GM13976 (cell line): Measurements from ENCODE around the gene MON2.
"Not testable (repeated sequence)": the region's sequence is repeated elsewhere in the genome, so short reads cannot be mapped to it uniquely, and the experiment has no call there.

Source experiments
- DNase-seq: peaks from one replicate; pipeline ENCODE4 v3.0.0; 2012; ENCODE audit warnings: low spot score
- in situ Hi-C: fragments of 300-500 bp; cut with MboI; formaldehyde crosslinking; loops from one replicate; pipeline ENCODE4 v1.12.0; 2022; ENCODE audit warnings: low sequenced_read_pairs, mixed read lengths, inconsistent platforms; ENCODE audit not compliant: unreplicated experiment
- TF ChIP-seq, protein P1 (sequence below): IDR thresholded peaks from 2 replicates; pipeline ENCODE4 v1.5.1; 2012; ENCODE audit warnings: borderline replicate concordance, mild to moderate bottlenecking; ENCODE audit not compliant: insufficient read depth; ENCODE audit errors: extremely low read depth, missing control alignments, control extremely low read depth

MON2 gene

DNA sequence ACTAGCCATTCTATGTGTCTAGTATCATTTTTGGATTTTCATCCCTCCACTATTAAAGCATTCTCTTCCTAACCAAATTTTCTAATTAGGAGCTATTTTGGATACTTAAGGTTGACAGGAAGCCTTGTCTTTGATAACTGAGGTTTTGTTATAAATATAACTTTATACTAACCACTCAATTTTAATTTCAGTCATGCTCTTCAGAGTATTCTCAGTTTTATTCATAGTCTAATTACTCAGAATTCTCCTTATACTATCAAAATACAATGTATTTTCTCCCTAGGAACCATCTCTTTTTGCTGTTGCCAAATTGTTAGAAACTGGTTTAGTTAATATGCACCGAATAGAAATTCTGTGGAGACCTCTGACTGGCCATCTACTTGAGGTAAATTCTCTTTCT lies 76.2 kb downstream of the MON2 start:
- TF ChIP-seq, protein P1, sequence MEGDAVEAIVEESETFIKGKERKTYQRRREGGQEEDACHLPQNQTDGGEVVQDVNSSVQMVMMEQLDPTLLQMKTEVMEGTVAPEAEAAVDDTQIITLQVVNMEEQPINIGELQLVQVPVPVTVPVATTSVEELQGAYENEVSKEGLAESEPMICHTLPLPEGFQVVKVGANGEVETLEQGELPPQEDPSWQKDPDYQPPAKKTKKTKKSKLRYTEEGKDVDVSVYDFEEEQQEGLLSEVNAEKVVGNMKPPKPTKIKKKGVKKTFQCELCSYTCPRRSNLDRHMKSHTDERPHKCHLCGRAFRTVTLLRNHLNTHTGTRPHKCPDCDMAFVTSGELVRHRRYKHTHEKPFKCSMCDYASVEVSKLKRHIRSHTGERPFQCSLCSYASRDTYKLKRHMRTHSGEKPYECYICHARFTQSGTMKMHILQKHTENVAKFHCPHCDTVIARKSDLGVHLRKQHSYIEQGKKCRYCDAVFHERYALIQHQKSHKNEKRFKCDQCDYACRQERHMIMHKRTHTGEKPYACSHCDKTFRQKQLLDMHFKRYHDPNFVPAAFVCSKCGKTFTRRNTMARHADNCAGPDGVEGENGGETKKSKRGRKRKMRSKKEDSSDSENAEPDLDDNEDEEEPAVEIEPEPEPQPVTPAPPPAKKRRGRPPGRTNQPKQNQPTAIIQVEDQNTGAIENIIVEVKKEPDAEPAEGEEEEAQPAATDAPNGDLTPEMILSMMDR = no peak
- no peak for DNase-seq
- in situ Hi-C loops = no loop called here

- DNase-seq = no peak
- in situ Hi-C loops = no loop called here
- TF ChIP-seq, protein P1 = no peak
Observed at GRCh38 chr12:62543324-62543723, 76.7 kb downstream of the MON2 start.

- in situ Hi-C loops = no loop called here
- no peak for DNase-seq
- TF ChIP-seq, protein P1 = no peak
Observed at GRCh38 chr12:62543741-62544140, 77.1 kb downstream of the MON2 start.

DNA sequence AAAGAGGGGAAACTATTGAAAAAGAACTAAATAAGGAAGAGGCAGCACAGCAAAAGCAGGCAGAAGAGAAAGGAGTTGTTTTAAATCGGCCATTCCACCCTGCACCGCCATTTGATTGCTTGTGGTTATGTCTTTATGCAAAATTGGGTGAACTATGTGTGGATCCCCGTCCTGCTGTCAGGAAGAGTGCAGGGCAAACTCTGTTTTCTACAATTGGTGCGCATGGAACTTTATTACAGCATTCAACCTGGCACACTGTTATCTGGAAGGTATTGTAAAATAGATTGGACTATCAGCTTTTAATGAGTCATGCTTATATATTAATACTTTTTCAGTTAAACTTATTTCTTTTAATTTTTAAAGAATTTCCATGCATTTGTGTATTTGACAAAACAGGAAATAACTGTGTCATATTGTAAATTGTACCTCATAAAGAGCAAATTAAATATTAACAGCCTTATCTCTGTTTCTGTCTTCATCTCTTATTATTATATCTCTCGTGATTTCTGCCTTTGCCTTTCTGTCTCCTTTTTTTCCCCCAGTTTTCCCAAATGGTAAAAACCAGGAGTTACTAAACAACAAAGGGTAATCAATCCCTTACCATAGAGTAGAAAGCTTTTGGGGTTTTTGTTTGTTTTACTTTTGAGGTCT lies 86.4 kb downstream of the MON2 start:
- TF ChIP-seq, protein P1 = no peak
- in situ Hi-C loops = no loop called here
- no peak for DNase-seq

DNA sequence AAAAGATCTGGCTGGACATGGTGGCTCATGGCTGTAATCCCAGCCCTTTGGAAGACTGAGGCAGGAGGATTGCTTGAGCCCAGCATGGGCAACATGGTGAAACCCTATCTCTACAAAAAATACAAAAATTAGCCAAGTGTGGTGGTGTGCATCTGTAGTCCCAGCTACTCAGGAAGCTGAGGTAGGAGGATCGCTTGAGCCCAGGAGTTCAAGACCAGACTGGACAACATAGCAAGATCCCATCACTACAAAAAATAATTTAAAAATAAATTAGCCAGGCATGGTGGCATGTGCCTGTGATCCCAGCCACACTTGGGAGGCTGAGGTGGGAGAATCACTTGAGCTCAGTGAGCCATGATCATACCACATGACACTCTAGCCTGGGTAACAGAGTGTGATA lies 92.7 kb downstream of the MON2 start:
- in situ Hi-C loops, DNase-seq: not testable (repeated sequence)

DNA sequence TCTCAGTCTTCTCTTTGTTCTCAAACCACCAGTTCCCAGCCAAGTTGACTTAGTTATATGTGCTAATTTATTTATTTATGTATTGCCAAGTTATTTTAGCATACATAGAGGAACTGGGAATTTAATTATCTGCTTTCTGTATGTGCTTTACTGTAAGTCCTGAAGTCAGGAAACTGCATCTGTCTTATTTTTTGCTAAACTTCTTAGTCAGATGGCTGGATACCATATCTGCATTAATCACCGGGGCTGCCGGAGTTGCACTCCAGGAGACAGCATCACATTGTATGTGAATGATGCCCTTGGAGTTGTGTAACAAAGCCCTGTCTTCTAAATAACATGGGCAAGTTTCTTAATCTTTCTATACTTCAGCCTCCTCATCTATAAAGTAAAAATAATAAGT lies 96.2 kb downstream of the MON2 start:
- TF ChIP-seq, protein P1 = no peak
- DNase-seq = no peak
- in situ Hi-C loops = no loop called here

- in situ Hi-C loops = loop anchor here (25.0 kb wide), 1 partner anchor 487 kb away; no protein-coding TSS in a partner anchor
- TF ChIP-seq, protein P1 = no peak
- peak; percentile 11 for DNase-seq
Observed at GRCh38 chr12:62575036-62575435, 108.4 kb downstream of the MON2 start.
